GM23248 (cell line): Measurements from ENCODE around the gene NAPG. TPM values are rescaled to one million over a fixed set of nuclear protein-coding genes. Genes with fewer than 3 reads are reported as not detected.
"Not testable (repeated sequence)": the region's sequence is repeated elsewhere in the genome, so short reads cannot be mapped to it uniquely, and the experiment has no call there.

Experiments
- DNase-seq: peaks from one replicate; pipeline ENCODE4 v3.0.0-alpha.2; 2015
- H2AFZ ChIP-seq: fragments of 200-600 bp; sonication (generic); 2 replicates; pipeline ENCODE4 v1.6.1; 2016; ENCODE audit warnings: antibody characterized with exemption
- H3F3A ChIP-seq: fragments of 200-600 bp; sonication (generic); 2 replicates; pipeline ENCODE4 v1.6.1; 2016; ENCODE audit warnings: mild to moderate bottlenecking, antibody characterized with exemption, mixed run types; ENCODE audit not compliant: insufficient read depth
- H3K27ac ChIP-seq: fragments of 200-600 bp; sonication (generic); 2 replicates; pipeline ENCODE4 v1.5.1; 2016; ENCODE audit warnings: mild to moderate bottlenecking
- H3K27me3 ChIP-seq: fragments of 200-600 bp; sonication (generic); replicated peaks from 2 replicates; pipeline ENCODE4 v1.6.1; 2016; ENCODE audit warnings: mild to moderate bottlenecking; ENCODE audit not compliant: insufficient read depth
- H3K36me3 ChIP-seq: fragments of 200-600 bp; sonication (generic); 2 replicates; pipeline ENCODE4 v1.6.1; 2016; ENCODE audit warnings: low read depth, mild to moderate bottlenecking
- H3K4me1 ChIP-seq: fragments of 200-600 bp; sonication (generic); 2 replicates; pipeline ENCODE4 v1.6.1; 2016; ENCODE audit warnings: mild to moderate bottlenecking; ENCODE audit not compliant: insufficient read depth
- H3K4me2 ChIP-seq: fragments of 200-600 bp; sonication (generic); one replicate; pipeline ENCODE4 v1.6.1; 2016; ENCODE audit warnings: mild to moderate bottlenecking; ENCODE audit not compliant: unreplicated experiment
- H3K4me3 ChIP-seq: fragments of 200-600 bp; sonication (generic); 2 replicates; pipeline ENCODE4 v1.5.1; 2016; ENCODE audit warnings: mild to moderate bottlenecking
- H3K79me2 ChIP-seq: fragments of 200-600 bp; sonication (generic); 2 replicates; pipeline ENCODE4 v1.6.1; 2016; ENCODE audit warnings: mild to moderate bottlenecking; ENCODE audit not compliant: insufficient read depth
- H3K9ac ChIP-seq: fragments of 200-600 bp; sonication (generic); 2 replicates; pipeline ENCODE4 v1.6.1; 2016; ENCODE audit warnings: mild to moderate bottlenecking
- H3K9me2 ChIP-seq: fragments of 200-600 bp; sonication (generic); 2 replicates; pipeline ENCODE4 v1.6.1; 2016; ENCODE audit warnings: mixed run types, mild to moderate bottlenecking, moderate library complexity; ENCODE audit not compliant: insufficient read depth
- H3K9me3 ChIP-seq: fragments of 200-600 bp; sonication (generic); one replicate; pipeline ENCODE4 v1.6.1; 2017; ENCODE audit warnings: low read depth
- H4K20me1 ChIP-seq: fragments of 200-600 bp; sonication (generic); 2 replicates; pipeline ENCODE4 v1.6.0; 2016; ENCODE audit not compliant: insufficient read depth
- EZH2 ChIP-seq: fragments of 200-600 bp; sonication (generic); IDR thresholded peaks from 2 replicates; pipeline ENCODE4 v1.6.1; 2018; ENCODE audit warnings: antibody characterized with exemption, mild to moderate bottlenecking; ENCODE audit not compliant: insufficient read depth, poor library complexity, severe bottlenecking
- EZH2phosphoT487 ChIP-seq: fragments of 200-600 bp; sonication (generic); IDR thresholded peaks from 2 replicates; pipeline ENCODE4 v1.6.1; 2018; ENCODE audit warnings: antibody characterized with exemption, moderate library complexity, mild to moderate bottlenecking, low read depth; ENCODE audit not compliant: insufficient read depth
- WGBS, 2 experiments: methylation state at CpG; one replicate each; pipeline ENCODE4 v1.1.6; 2015 to 2017; ENCODE audit warnings: low lambda C conversion rate in 2 of 2, low coverage in 1 of 2; ENCODE audit errors: missing lambda C conversion rate in 2 of 2; 5-methylcytosine and 5-hydroxymethylcytosine counted together
- in situ Hi-C: fragments of 300-500 bp; cut with MboI; formaldehyde crosslinking; loops from 2 replicates; pipeline ENCODE4 v1.15.0; 2020
- polyA plus RNA-seq: library from polyadenylated mRNA; unstranded; fragments of >200 nt; fragmentation: Nextera tagmentation; extraction: Ambion mirVana; gene quantifications from 2 replicates; pipeline ENCODE4 v1.2.1, GENCODE V29; 2016
- total RNA-seq: library from RNA; depleted of rRNA; stranded (reverse); fragments of >200 nt; shearing (Covaris generic); gene quantifications from 2 replicates; pipeline ENCODE4 v1.2.3, GENCODE V29; 2014

The NAPG gene
- total and polyA plus RNA-seq, 2 experiments from 2014 or later, result 24.5 to 33.6 TPM

DNA sequence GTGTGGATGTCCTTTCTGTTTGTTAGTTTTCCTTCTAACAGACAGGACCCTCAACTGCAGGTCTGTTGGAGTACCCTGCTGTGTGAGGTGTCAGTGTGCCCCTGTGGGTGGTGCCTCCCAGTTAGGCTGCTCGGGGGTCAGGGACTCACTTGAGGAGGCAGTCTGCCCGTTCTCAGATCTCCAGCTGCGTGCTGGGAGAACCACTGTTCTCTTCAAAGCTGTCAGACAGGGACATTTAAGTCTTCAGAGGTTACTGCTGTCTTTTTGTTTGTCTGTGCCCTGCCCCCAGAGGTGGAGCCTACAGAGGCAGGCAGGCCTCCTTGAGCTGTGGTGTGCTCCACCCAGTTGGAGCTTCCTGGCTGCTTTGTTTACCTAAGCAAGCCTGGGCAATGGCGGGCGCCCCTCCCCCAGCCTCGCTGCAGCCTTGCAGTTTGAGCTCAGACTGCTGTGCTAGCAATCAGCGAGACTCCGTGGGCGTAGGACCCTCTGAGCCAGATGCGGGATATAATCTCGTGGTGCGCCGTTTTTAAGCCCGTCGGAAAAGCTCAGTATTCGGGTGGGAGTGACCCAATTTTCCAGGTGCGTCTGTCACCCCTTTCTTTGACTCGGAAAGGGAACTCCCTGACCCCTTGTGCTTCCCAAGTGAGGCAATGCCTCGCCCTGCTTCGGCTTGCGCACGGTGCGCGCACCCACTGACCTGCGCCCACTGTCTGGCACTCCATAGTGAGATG is 52.2 kb downstream of the NAPG start:
- H3K36me3 ChIP-seq, H3K79me2 ChIP-seq, H3K4me2 ChIP-seq, H3K9me2 ChIP-seq, H3F3A ChIP-seq, H3K27ac ChIP-seq, H3K27me3 ChIP-seq, H3K9me3 ChIP-seq, H3K4me3 ChIP-seq, H3K4me1 ChIP-seq, H3K9ac ChIP-seq, in situ Hi-C loops, DNase-seq, H4K20me1 ChIP-seq, H2AFZ ChIP-seq: not testable (repeated sequence)
- 85 to 87% methylated on average over 18 to 25 of the region's 25 CpGs for WGBS, 2 experiments

DNA sequence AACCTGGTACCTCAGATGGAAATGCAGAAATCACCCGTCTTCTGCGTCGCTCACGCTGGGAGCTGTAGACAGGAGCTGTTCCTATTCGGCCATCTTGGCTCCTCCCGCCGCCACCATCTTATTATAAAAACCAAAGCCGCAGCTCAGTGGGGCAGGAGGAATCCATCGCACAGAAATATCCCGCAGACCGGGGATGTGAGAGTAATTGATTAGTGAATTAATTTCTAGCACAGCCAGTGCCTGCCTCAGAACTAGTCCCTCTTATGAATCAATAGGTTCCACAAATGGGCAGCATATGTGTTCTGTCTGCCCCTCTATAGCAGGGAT is 52.7 kb downstream of the NAPG start:
- H3K4me1 ChIP-seq, H4K20me1 ChIP-seq, H3K9me2 ChIP-seq, H2AFZ ChIP-seq, H3F3A ChIP-seq, H3K4me2 ChIP-seq, H3K27me3 ChIP-seq, in situ Hi-C loops, H3K79me2 ChIP-seq, H3K9ac ChIP-seq, H3K36me3 ChIP-seq, H3K9me3 ChIP-seq, H3K27ac ChIP-seq, H3K4me3 ChIP-seq, DNase-seq: not testable (repeated sequence)
- 67 to 68% methylated on average over 11 of the region's 11 CpGs for WGBS, 2 experiments

DNA sequence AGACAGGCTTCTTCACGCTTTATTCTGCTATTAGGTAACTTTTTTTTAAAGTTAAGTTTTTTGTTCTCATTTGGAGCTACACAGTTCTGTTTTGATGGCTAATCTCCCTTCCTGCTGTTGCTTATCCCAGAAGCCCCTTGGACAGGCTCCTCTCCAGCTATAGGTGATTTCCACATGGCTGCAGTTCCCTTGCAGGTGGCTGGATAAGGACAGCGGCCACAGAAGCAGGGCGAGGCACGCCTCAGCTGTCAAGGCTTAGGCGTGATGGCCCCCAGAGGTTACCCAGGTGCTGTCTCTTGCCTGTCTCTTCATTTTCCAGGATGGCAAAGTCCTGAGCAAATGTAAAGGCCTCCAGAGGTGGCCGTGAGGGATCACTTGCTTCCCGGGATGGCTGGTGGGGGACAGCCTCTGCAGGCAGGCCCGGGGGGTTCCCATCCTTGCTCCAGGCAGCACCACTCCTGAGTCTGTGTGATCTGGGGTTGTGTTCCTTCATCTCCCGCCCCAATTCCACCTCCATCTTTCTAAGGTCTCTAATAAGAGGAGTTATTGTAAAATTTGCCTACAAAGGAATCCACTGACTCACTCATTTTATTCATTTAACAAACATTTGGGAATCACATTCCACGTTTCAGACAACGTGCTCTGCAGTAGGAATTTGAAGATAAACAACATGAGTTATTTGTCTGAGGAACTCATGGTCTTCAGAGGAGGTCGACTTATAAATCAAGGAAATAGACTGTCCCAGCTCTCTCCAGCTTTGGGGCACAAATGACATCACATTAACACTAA is 53.4 kb downstream of the NAPG start:
- TF ChIP-seq EZH2phosphoT487 (no peak), EZH2 (no peak)
- H3K4me2 ChIP-seq, result peak overlapping the region; percentile 31
- no peaks in the 10 kb centered on the region for H3K27me3 ChIP-seq
- peaks cover 9% of the 10 kb centered on the region; the same call in 1 of the 2 replicates for H3K4me1 ChIP-seq
- H3K27ac ChIP-seq, result no peak overlapping the region
- H3K9me2 ChIP-seq, result no peaks in the 10 kb centered on the region
- no peaks in the 10 kb centered on the region for H3K79me2 ChIP-seq
- H3K9me3 ChIP-seq, result no peaks in the 10 kb centered on the region
- no peaks in the 10 kb centered on the region for H4K20me1 ChIP-seq
- peak overlapping the region; percentile 33 for H2AFZ ChIP-seq
- 38 to 48% methylated on average over 12 of the region's 12 CpGs for WGBS, 2 experiments
- no peaks in the 10 kb centered on the region for H3K36me3 ChIP-seq
- in situ Hi-C loops, result no loop called here
- H3K9ac ChIP-seq, result no peak overlapping the region
- DNase-seq, result peak; percentile 67
- no peak overlapping the region for H3K4me3 ChIP-seq
- H3F3A ChIP-seq, result no peaks in the 10 kb centered on the region

DNA sequence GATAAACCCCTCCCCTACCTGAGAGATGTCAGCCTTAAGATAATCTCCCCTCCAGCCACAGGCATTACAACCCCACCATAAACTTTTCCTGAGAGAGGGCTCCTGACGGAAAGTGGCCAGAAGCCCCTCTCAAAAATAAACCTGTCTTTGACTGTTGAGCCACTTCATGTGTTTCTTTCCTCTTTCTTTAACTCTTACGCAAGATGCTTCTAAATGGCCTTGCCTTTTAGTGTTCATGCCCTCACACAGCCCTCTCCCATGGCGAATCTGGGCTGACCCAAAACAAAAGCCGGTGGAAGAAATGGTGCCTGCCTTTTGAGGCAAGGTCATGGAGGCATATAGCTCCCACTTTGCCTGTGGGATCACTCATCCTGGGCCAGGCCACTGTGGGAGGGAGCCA is 54.4 kb downstream of the NAPG start:
- Histone ChIP-seq H4K20me1 (no peaks in the 10 kb centered on the region), H3K27ac (no peak overlapping the region), H3K4me3 (no peak overlapping the region), H3K27me3 (no peaks in the 10 kb centered on the region), H3K4me2 (no peak overlapping the region), H3K9me2 (no peaks in the 10 kb centered on the region), H3K4me1 (peaks cover 9% of the 10 kb centered on the region; the same call in 1 of the 2 replicates), H3F3A (no peaks in the 10 kb centered on the region), H3K9me3 (no peaks in the 10 kb centered on the region), H3K79me2 (no peaks in the 10 kb centered on the region), H3K36me3 (no peaks in the 10 kb centered on the region), H3K9ac (no peak overlapping the region), H2AFZ (no peak overlapping the region)
- DNase-seq, result no peak
- WGBS, 2 experiments, result 88 to 97% methylated on average over 4 of the region's 4 CpGs
- in situ Hi-C loops, result no loop called here
- TF ChIP-seq EZH2phosphoT487, result no peak
- no peak for TF ChIP-seq EZH2
